H9 (cell line): ENCODE data around the gene SIN3A. TPM values are rescaled to one million over a fixed set of nuclear protein-coding genes. Genes with fewer than 3 reads are reported as not detected.

Experiments used
- DNase-seq: peaks from one replicate; pipeline ENCODE4 v3.0.0-alpha.2; 2017
- H2AFZ ChIP-seq: one replicate; pipeline ENCODE4 v1.6.1; 2013; ENCODE audit warnings: mild to moderate bottlenecking, low read length, control low read depth, moderate library complexity
- H2AK5ac ChIP-seq: 2 replicates; pipeline ENCODE4 v1.6.1; 2013; ENCODE audit warnings: low read length, control low read depth, mixed read lengths; ENCODE audit not compliant: insufficient read length
- H2BK120ac ChIP-seq: one replicate; pipeline ENCODE4 v1.6.1; 2013; ENCODE audit warnings: low read depth, mild to moderate bottlenecking, low read length, control low read depth, inconsistent platforms; ENCODE audit not compliant: poor library complexity, severe bottlenecking
- H2BK12ac ChIP-seq: 2 replicates; pipeline ENCODE4 v1.6.1; 2013; ENCODE audit warnings: low read length, control low read depth, mixed read lengths, low read depth; ENCODE audit not compliant: insufficient read length
- H2BK15ac ChIP-seq: 2 replicates; pipeline ENCODE4 v1.6.1; 2013; ENCODE audit warnings: low read depth, low read length, control low read depth
- H2BK20ac ChIP-seq: one replicate; pipeline ENCODE4 v1.6.1; 2013; ENCODE audit warnings: low read depth, mild to moderate bottlenecking, low read length, control low read depth, inconsistent platforms; ENCODE audit not compliant: poor library complexity, severe bottlenecking
- H2BK5ac ChIP-seq: 2 replicates; pipeline ENCODE4 v1.6.1; 2013; ENCODE audit warnings: low read length, control low read depth, mixed read lengths; ENCODE audit not compliant: insufficient read length
- H3K14ac ChIP-seq: 2 replicates; pipeline ENCODE4 v1.6.1; 2013; ENCODE audit warnings: low read length, control low read depth; ENCODE audit not compliant: insufficient read depth
- H3K18ac ChIP-seq: 2 replicates; pipeline ENCODE4 v1.6.1; 2013; ENCODE audit warnings: low read depth, mild to moderate bottlenecking, mixed read lengths, low read length, control low read depth; ENCODE audit not compliant: insufficient read length
- H3K23ac ChIP-seq: 2 replicates; pipeline ENCODE4 v1.6.1; 2013; ENCODE audit warnings: low read length, control low read depth, mixed read lengths, low read depth; ENCODE audit not compliant: insufficient read length
- H3K23me2 ChIP-seq: 2 replicates; pipeline ENCODE4 v1.6.1; 2013; ENCODE audit warnings: low read depth, mild to moderate bottlenecking, mixed read lengths, low read length, control low read depth; ENCODE audit not compliant: insufficient read length, poor library complexity, severe bottlenecking
- H3K27ac ChIP-seq: 2 replicates; pipeline ENCODE4 v1.5.1; 2013; ENCODE audit warnings: low read length, control low read depth, mixed read lengths, low read depth; ENCODE audit not compliant: insufficient read length
- H3K27me3 ChIP-seq: 2 replicates; pipeline ENCODE4 v1.6.1; 2013; ENCODE audit warnings: low read length, control low read depth, inconsistent platforms; ENCODE audit not compliant: insufficient read depth
- H3K4ac ChIP-seq: 2 replicates; pipeline ENCODE4 v1.6.1; 2013; ENCODE audit warnings: low read depth, mild to moderate bottlenecking, control low read depth, inconsistent platforms, low read length, moderate library complexity
- H3K4me1 ChIP-seq: 2 replicates; pipeline ENCODE4 v1.6.1; 2013; ENCODE audit warnings: low read length, control low read depth, inconsistent platforms; ENCODE audit not compliant: insufficient read depth
- H3K4me2 ChIP-seq: 2 replicates; pipeline ENCODE4 v1.6.1; 2013; ENCODE audit warnings: low read length, control low read depth, mixed read lengths; ENCODE audit not compliant: insufficient read length, insufficient read depth
- H3K56ac ChIP-seq: 2 replicates; pipeline ENCODE4 v1.6.1; 2013; ENCODE audit warnings: low read depth, mild to moderate bottlenecking, mixed read lengths, low read length, control low read depth; ENCODE audit not compliant: insufficient read length
- H3K79me1 ChIP-seq: 2 replicates; pipeline ENCODE4 v1.6.1; 2013; ENCODE audit warnings: low read depth, mild to moderate bottlenecking, moderate library complexity, low read length, control low read depth, inconsistent platforms; ENCODE audit not compliant: insufficient read depth, poor library complexity, severe bottlenecking
- H3K79me2 ChIP-seq: 2 replicates; pipeline ENCODE4 v1.6.1; 2013; ENCODE audit warnings: low read length, control low read depth, inconsistent platforms; ENCODE audit not compliant: insufficient read depth
- H3K9ac ChIP-seq: 2 replicates; pipeline ENCODE4 v1.6.1; 2013; ENCODE audit warnings: low read length, control low read depth, mixed read lengths; ENCODE audit not compliant: insufficient read length; ENCODE audit errors: extremely low read depth
- H3K9me3 ChIP-seq: one replicate; pipeline ENCODE4 v1.6.1; 2013; ENCODE audit warnings: low read depth, low read length, inconsistent platforms; ENCODE audit not compliant: control insufficient read depth
- H3T11ph ChIP-seq: one replicate; pipeline ENCODE4 v1.6.1; 2013; ENCODE audit warnings: mild to moderate bottlenecking, low read length, control low read depth, inconsistent platforms
- H4K20me1 ChIP-seq: one replicate; pipeline ENCODE4 v1.6.1; 2013; ENCODE audit not compliant: control insufficient read depth, insufficient read length, insufficient read depth
- H4K5ac ChIP-seq: 2 replicates; pipeline ENCODE4 v1.6.1; 2013; ENCODE audit warnings: low read depth, mild to moderate bottlenecking, mixed read lengths, low read length, control low read depth; ENCODE audit not compliant: insufficient read length
- H4K8ac ChIP-seq: replicated peaks from 2 replicates; pipeline ENCODE4 v1.6.1; 2013; ENCODE audit warnings: low read length, control low read depth, mixed read lengths, low read depth; ENCODE audit not compliant: insufficient read length
- H4K91ac ChIP-seq: 2 replicates; pipeline ENCODE4 v1.6.1; 2013; ENCODE audit warnings: low read depth, mild to moderate bottlenecking, moderate library complexity, mixed read lengths, low read length, control low read depth; ENCODE audit not compliant: insufficient read length
- H3K27ac Mint-ChIP-seq, 3 experiments: 2 replicates in 2 of 3; 3 replicates in 1 of 3; pipeline ENCODE4 v1.8.0; 2020 to 2021; ENCODE audit warnings: mixed read lengths in 3 of 3, mild to moderate bottlenecking in 1 of 3, moderate library complexity in 1 of 3
- H3K27me3 Mint-ChIP-seq: 2 replicates; pipeline ENCODE4 v1.8.0; 2021; ENCODE audit warnings: low read depth, mild to moderate bottlenecking, moderate library complexity, mixed read lengths
- H3K36me3 Mint-ChIP-seq, 3 experiments: 2 replicates in 2 of 3; 3 replicates in 1 of 3; pipeline ENCODE4 v1.8.0; 2020 to 2021; ENCODE audit warnings: low read depth in 3 of 3, mixed read lengths in 3 of 3; ENCODE audit not compliant: insufficient read depth in 1 of 3
- H3K4me1 Mint-ChIP-seq, 2 experiments: 2 replicates each; pipeline ENCODE4 v1.8.0; 2020; ENCODE audit warnings: mixed read lengths in 2 of 2
- H3K4me3 Mint-ChIP-seq, 2 experiments: 2 replicates in 1 of 2; 3 replicates in 1 of 2; pipeline ENCODE4 v1.8.0; 2020 to 2021; ENCODE audit warnings: mild to moderate bottlenecking in 2 of 2, mixed read lengths in 2 of 2, moderate library complexity in 1 of 2
- H3K9me3 Mint-ChIP-seq, 2 experiments: 2 replicates in 1 of 2; 3 replicates in 1 of 2; pipeline ENCODE4 v1.8.0; 2020; ENCODE audit warnings: mild to moderate bottlenecking in 2 of 2, mixed read lengths in 2 of 2, moderate library complexity in 1 of 2
- CTCF ChIP-seq: fragments of 200-600 bp; sonication (generic); conservative IDR thresholded peaks from 3 replicates; pipeline ENCODE4 v1.8.0; 2021; ENCODE audit warnings: antibody characterized with exemption, mild to moderate bottlenecking
- WGBS: extraction: QIAGEN DNeasy Blood & Tissue Kit; methylation state at CpG from one replicate; pipeline ENCODE4 v1.1.7; 2013; ENCODE audit warnings: missing lambda C conversion rate, low lambda C conversion rate, mixed read lengths; ENCODE audit not compliant: insufficient read length; ENCODE audit errors: extremely low coverage; 5-methylcytosine and 5-hydroxymethylcytosine counted together
- total RNA-seq: library from RNA; stranded (reverse); gene quantifications from 2 replicates; pipeline ENCODE4 v1.2.1, GENCODE V29; 2021

SIN3A gene
- total RNA-seq, 1 experiment from 2014 or later = 102 TPM

GRCh38 chr15:75450307-75451201, 936 bp downstream of the SIN3A start:
- H3K79me2 ChIP-seq = peaks cover 35% of the 10 kb centered on the region; the same call in 1 of the 2 replicates
- H3K18ac ChIP-seq = no peak overlapping the region
- no CpG with 5 or more reads among the region's 62 CpGs for WGBS
- H4K5ac ChIP-seq = no peak overlapping the region
- H3K27ac ChIP-seq = no peak overlapping the region
- no peak overlapping the region for H2BK20ac ChIP-seq
- H2BK5ac ChIP-seq = no peak overlapping the region
- no peak overlapping the region for H2BK120ac ChIP-seq
- H4K91ac ChIP-seq = no peak overlapping the region
- H3K36me3 Mint-ChIP-seq = peaks cover 3 to 9% (median 9%) of the 10 kb centered on the region in 3 experiments; a peak in 5 of 7 replicates
- H3K4ac ChIP-seq = no peak overlapping the region
- H3K4me2 ChIP-seq = peak overlapping the region; percentile 53
- H2BK12ac ChIP-seq = no peak overlapping the region
- no peak overlapping the region for H3K56ac ChIP-seq
- no peaks in the 10 kb centered on the region for H3K9me3 ChIP-seq
- H4K20me1 ChIP-seq = no peaks in the 10 kb centered on the region
- no peaks in the 10 kb centered on the region for H3K27me3 ChIP-seq
- H3K9ac ChIP-seq = no peak overlapping the region
- no peak overlapping the region for H2BK15ac ChIP-seq
- peaks cover 4% of the 10 kb centered on the region for H3K27me3 Mint-ChIP-seq
- no peak overlapping the region for H3T11ph ChIP-seq
- H3K79me1 ChIP-seq = peaks cover 3% of the 10 kb centered on the region
- H3K4me1 Mint-ChIP-seq = peaks cover 14 to 22% of the 10 kb centered on the region in 2 experiments
- DNase-seq = peak; percentile 98
- no peak for TF ChIP-seq CTCF
- H3K23ac ChIP-seq = no peak overlapping the region
- H4K8ac ChIP-seq = no peak overlapping the region
- H2AFZ ChIP-seq = no peak overlapping the region
- peak overlapping the region; percentile 95 to 99 (median 99); a peak in 6 of 7 replicates for H3K27ac Mint-ChIP-seq
- no peak overlapping the region for H3K14ac ChIP-seq
- H3K9me3 Mint-ChIP-seq = no peaks in the 10 kb centered on the region; a peak in 1 of 5 replicates
- no peak overlapping the region for H2AK5ac ChIP-seq
- H3K4me3 Mint-ChIP-seq = peak overlapping the region; percentile 96 to 99
- H3K4me1 ChIP-seq = no peaks in the 10 kb centered on the region
- peaks cover 18% of the 10 kb centered on the region for H3K23me2 ChIP-seq
